Measurements from ENCODE around the gene DCAF11. TPM values are rescaled to one million over a fixed set of nuclear protein-coding genes. Genes with fewer than 3 reads are reported as not detected.

DCAF11 gene
- total RNA-seq, 3 donors from 2014 or later = 45.7 to 57.6 (median 50.7) TPM

GRCh38 chr14:24072881-24073877, 41.4 kb upstream of the DCAF11 start:
- peaks cover 11% of the 10 kb centered on the region for H3K4me1 Mint-ChIP-seq (ENCODE audit: low read depth)
- no peak for DNase-seq

GRCh38 chr14:24074625-24075484, 39.7 kb upstream of the DCAF11 start:
- H3K4me1 Mint-ChIP-seq (ENCODE audit: low read depth) = peaks cover 13% of the 10 kb centered on the region
- H3K9me3 Mint-ChIP-seq = no peaks in the 10 kb centered on the region
- no peak overlapping the region for H3K4me3 Mint-ChIP-seq
- no peak for DNase-seq
- ATAC-seq = no peak
- no peaks in the 10 kb centered on the region for H3K36me3 Mint-ChIP-seq (ENCODE audit: insufficient read depth)
- H3K27me3 Mint-ChIP-seq (ENCODE audit: low read depth) = peaks cover 4% of the 10 kb centered on the region

More at GRCh38 chr14:24072881-24073877, 41.4 kb upstream of the DCAF11 start:
- Mint-ChIP-seq H3K36me3 (ENCODE audit: insufficient read depth) (no peaks in the 10 kb centered on the region), H3K4me3 (no peak overlapping the region), H3K27me3 (ENCODE audit: low read depth) (peaks cover 4% of the 10 kb centered on the region), H3K9me3 (no peaks in the 10 kb centered on the region)
- ATAC-seq = no peak

- DNase-seq = no peak
- no peak overlapping the region for H3K4me3 Mint-ChIP-seq
- H3K4me1 Mint-ChIP-seq (ENCODE audit: low read depth) = peaks cover 15% of the 10 kb centered on the region
- H3K36me3 Mint-ChIP-seq (ENCODE audit: insufficient read depth) = no peaks in the 10 kb centered on the region
- ATAC-seq = no peak
- H3K9me3 Mint-ChIP-seq = no peaks in the 10 kb centered on the region
- peaks cover 4% of the 10 kb centered on the region for H3K27me3 Mint-ChIP-seq (ENCODE audit: low read depth)
Measured at GRCh38 chr14:24075485-24076301, 38.9 kb upstream of the DCAF11 start.

GRCh38 chr14:24076302-24076601, 38.3 kb upstream of the DCAF11 start:
- no peak overlapping the region for H3K4me3 Mint-ChIP-seq
- DNase-seq = no peak
- no peaks in the 10 kb centered on the region for H3K36me3 Mint-ChIP-seq (ENCODE audit: insufficient read depth)
- H3K9me3 Mint-ChIP-seq = no peaks in the 10 kb centered on the region
- peaks cover 13% of the 10 kb centered on the region for H3K4me1 Mint-ChIP-seq (ENCODE audit: low read depth)
- ATAC-seq = no peak
- H3K27me3 Mint-ChIP-seq (ENCODE audit: low read depth) = no peaks in the 10 kb centered on the region

- no peak for DNase-seq
Measured at GRCh38 chr14:24077086-24077485, 37.5 kb upstream of the DCAF11 start.

GRCh38 chr14:24078146-24078545, 36.4 kb upstream of the DCAF11 start:
- H3K36me3 Mint-ChIP-seq (ENCODE audit: insufficient read depth) = no peaks in the 10 kb centered on the region
- H3K4me1 Mint-ChIP-seq (ENCODE audit: low read depth) = peaks cover 19% of the 10 kb centered on the region
- ATAC-seq (no peak), DNase-seq (no peak)
- H3K4me3 Mint-ChIP-seq = no peak overlapping the region
- H3K27me3 Mint-ChIP-seq (ENCODE audit: low read depth) = no peaks in the 10 kb centered on the region
- no peaks in the 10 kb centered on the region for H3K9me3 Mint-ChIP-seq

More at GRCh38 chr14:24077086-24077485, 37.5 kb upstream of the DCAF11 start:
- no peak for ATAC-seq
- Mint-ChIP-seq H3K4me3 (no peak overlapping the region), H3K9me3 (no peaks in the 10 kb centered on the region), H3K36me3 (ENCODE audit: insufficient read depth) (no peaks in the 10 kb centered on the region), H3K4me1 (ENCODE audit: low read depth) (peaks cover 17% of the 10 kb centered on the region), H3K27me3 (ENCODE audit: low read depth) (no peaks in the 10 kb centered on the region)

GRCh38 chr14:24079491-24080141, 35.0 kb upstream of the DCAF11 start:
- H3K4me3 Mint-ChIP-seq = no peak overlapping the region

GRCh38 chr14:24080142-24080530, 34.4 kb upstream of the DCAF11 start:
- no peaks in the 10 kb centered on the region for H3K36me3 Mint-ChIP-seq (ENCODE audit: insufficient read depth)
- H3K9me3 Mint-ChIP-seq = no peaks in the 10 kb centered on the region
- DNase-seq (no peak), ATAC-seq (no peak)
- peak overlapping the region; percentile 79 for H3K4me3 Mint-ChIP-seq
- peaks cover 19% of the 10 kb centered on the region for H3K4me1 Mint-ChIP-seq (ENCODE audit: low read depth)
- H3K27me3 Mint-ChIP-seq (ENCODE audit: low read depth) = no peaks in the 10 kb centered on the region

More at GRCh38 chr14:24079491-24080141, 35.0 kb upstream of the DCAF11 start:
- Mint-ChIP-seq H3K4me1 (ENCODE audit: low read depth) (peaks cover 19% of the 10 kb centered on the region), H3K9me3 (no peaks in the 10 kb centered on the region), H3K36me3 (ENCODE audit: insufficient read depth) (no peaks in the 10 kb centered on the region), H3K27me3 (ENCODE audit: low read depth) (no peaks in the 10 kb centered on the region)
- ATAC-seq (no peak), DNase-seq (no peak)

GRCh38 chr14:24080888-24081738, 33.5 kb upstream of the DCAF11 start:
- H3K36me3 Mint-ChIP-seq (ENCODE audit: insufficient read depth) = no peaks in the 10 kb centered on the region

GRCh38 chr14:24081739-24082211, 32.8 kb upstream of the DCAF11 start:
- H3K4me3 Mint-ChIP-seq = peak overlapping the region; percentile 71
- no peaks in the 10 kb centered on the region for H3K9me3 Mint-ChIP-seq
- peaks cover 19% of the 10 kb centered on the region for H3K4me1 Mint-ChIP-seq (ENCODE audit: low read depth)
- H3K36me3 Mint-ChIP-seq (ENCODE audit: insufficient read depth) = no peaks in the 10 kb centered on the region
- no peaks in the 10 kb centered on the region for H3K27me3 Mint-ChIP-seq (ENCODE audit: low read depth)
- no peak for ATAC-seq
- DNase-seq = no peak

More at GRCh38 chr14:24080888-24081738, 33.5 kb upstream of the DCAF11 start:
- no peaks in the 10 kb centered on the region for H3K9me3 Mint-ChIP-seq
- peak; percentile 55 for DNase-seq
- peak; percentile 94 to 95 for ATAC-seq
- H3K4me3 Mint-ChIP-seq = peak overlapping the region; percentile 79
- no peaks in the 10 kb centered on the region for H3K27me3 Mint-ChIP-seq (ENCODE audit: low read depth)
- peaks cover 19% of the 10 kb centered on the region for H3K4me1 Mint-ChIP-seq (ENCODE audit: low read depth)

- no peaks in the 10 kb centered on the region for H3K9me3 Mint-ChIP-seq
- no peaks in the 10 kb centered on the region for H3K27me3 Mint-ChIP-seq (ENCODE audit: low read depth)
- ATAC-seq (no peak), DNase-seq (no peak)
- no peaks in the 10 kb centered on the region for H3K36me3 Mint-ChIP-seq (ENCODE audit: insufficient read depth)
- H3K4me3 Mint-ChIP-seq = peak overlapping the region; percentile 71
- H3K4me1 Mint-ChIP-seq (ENCODE audit: low read depth) = peaks cover 19% of the 10 kb centered on the region
Measured at GRCh38 chr14:24082411-24083080, 32.0 kb upstream of the DCAF11 start.

- peaks cover 19% of the 10 kb centered on the region for H3K4me1 Mint-ChIP-seq (ENCODE audit: low read depth)
- H3K9me3 Mint-ChIP-seq = no peaks in the 10 kb centered on the region
- no peak overlapping the region for H3K4me3 Mint-ChIP-seq
- ATAC-seq (no peak), DNase-seq (no peak)
- no peaks in the 10 kb centered on the region for H3K27me3 Mint-ChIP-seq (ENCODE audit: low read depth)
- H3K36me3 Mint-ChIP-seq (ENCODE audit: insufficient read depth) = no peaks in the 10 kb centered on the region
Measured at GRCh38 chr14:24083462-24083861, 31.1 kb upstream of the DCAF11 start.

All from activated T-cell treated with anti-CD3 and anti-CD28 coated beads, Interleukin-2, amount 50 U/mL, for 4 hours (primary cell).